Activated CD8-positive, alpha-beta memory T cell treated with anti-CD3 and anti-CD28 coated beads, Interleukin-2, amount 50 U/mL, for 24 hours (primary cell): Measurements from ENCODE around the gene AGBL4.
"Not testable (repeated sequence)": the region's sequence is repeated elsewhere in the genome, so short reads cannot be mapped to it uniquely, and the experiment has no call there.

Experiments
- DNase-seq: peaks from one replicate; pipeline ENCODE4 v3.0.0-alpha.2; 2020; ENCODE audit errors: extremely low read depth

The AGBL4 gene

GRCh38 chr1:49306507-49307070, 717.2 kb downstream of the AGBL4 start:
- no peak for DNase-seq

- DNase-seq: not testable (repeated sequence)
These were observed 721.4 kb downstream of the AGBL4 start for GRCh38 chr1:49302400-49302799.

- DNase-seq: no peak
These were observed 725.5 kb downstream of the AGBL4 start for GRCh38 chr1:49298304-49298703.

- DNase-seq: no peak
These were observed 726.0 kb downstream of the AGBL4 start for GRCh38 chr1:49297783-49298182.

- no peak for DNase-seq
These were observed 729.2 kb downstream of the AGBL4 start for GRCh38 chr1:49294539-49294938.

- DNase-seq: no peak
These were observed 730.7 kb downstream of the AGBL4 start for GRCh38 chr1:49293016-49293415.

GRCh38 chr1:49257211-49258049, 766.3 kb downstream of the AGBL4 start:
- DNase-seq: not testable (repeated sequence)

- no peak for DNase-seq
These were observed 770.8 kb downstream of the AGBL4 start for GRCh38 chr1:49252917-49253316.

GRCh38 chr1:49251019-49251784, 772.6 kb downstream of the AGBL4 start:
- no peak for DNase-seq

- DNase-seq: no peak
These were observed 783.0 kb downstream of the AGBL4 start for GRCh38 chr1:49240709-49241221.

GRCh38 chr1:49234988-49235387, 788.8 kb downstream of the AGBL4 start:
- DNase-seq: no peak

- no peak for DNase-seq
These were observed 794.2 kb downstream of the AGBL4 start for GRCh38 chr1:49229555-49229954.

GRCh38 chr1:49226758-49227157, 797.0 kb downstream of the AGBL4 start:
- no peak for DNase-seq

GRCh38 chr1:49225464-49225863, 798.3 kb downstream of the AGBL4 start:
- DNase-seq: no peak

GRCh38 chr1:49213301-49213700, 810.5 kb downstream of the AGBL4 start:
- DNase-seq: no peak

- DNase-seq: no peak
These were observed 815.0 kb downstream of the AGBL4 start for GRCh38 chr1:49208712-49209111.

- DNase-seq: no peak
These were observed 819.0 kb downstream of the AGBL4 start for GRCh38 chr1:49204720-49205119.

GRCh38 chr1:49200738-49201137, 823.0 kb downstream of the AGBL4 start:
- no peak for DNase-seq

- no peak for DNase-seq
These were observed 824.2 kb downstream of the AGBL4 start for GRCh38 chr1:49199564-49199963.

- no peak for DNase-seq
These were observed 826.7 kb downstream of the AGBL4 start for GRCh38 chr1:49197081-49197480.

- DNase-seq: no peak
These were observed 833.6 kb downstream of the AGBL4 start for GRCh38 chr1:49190138-49190537.

GRCh38 chr1:49187056-49187455, 836.7 kb downstream of the AGBL4 start:
- DNase-seq: no peak
